ENCODE measurements around the gene IGF2BP3.

IGF2BP3 gene

GRCh38 chr7:23471106-23471859 lies 992 bp upstream of the IGF2BP3 start:
- no peak for DNase-seq

- DNase-seq, result no peak
These were observed 385 bp downstream of the IGF2BP3 start for GRCh38 chr7:23469961-23470250.

- no peak for DNase-seq
These were observed 936 bp downstream of the IGF2BP3 start for GRCh38 chr7:23469150-23469960.

- no peak for DNase-seq
These were observed 1.7 kb downstream of the IGF2BP3 start for GRCh38 chr7:23468526-23469149.

GRCh38 chr7:23467806-23468525 lies 2.3 kb downstream of the IGF2BP3 start:
- no peak for DNase-seq

GRCh38 chr7:23467291-23467805 lies 2.9 kb downstream of the IGF2BP3 start:
- no peak for DNase-seq

- DNase-seq, result no peak
These were observed 7.4 kb downstream of the IGF2BP3 start for GRCh38 chr7:23462846-23463245.

- DNase-seq, result no peak
These were observed 12.2 kb downstream of the IGF2BP3 start for GRCh38 chr7:23458044-23458443.

- no peak for DNase-seq
These were observed 14.2 kb downstream of the IGF2BP3 start for GRCh38 chr7:23456093-23456492.

GRCh38 chr7:23454881-23455526 lies 15.3 kb downstream of the IGF2BP3 start:
- DNase-seq, result no peak

- no peak for DNase-seq
These were observed 19.8 kb downstream of the IGF2BP3 start for GRCh38 chr7:23450518-23450917.

GRCh38 chr7:23449941-23450340 lies 20.4 kb downstream of the IGF2BP3 start:
- no peak for DNase-seq

GRCh38 chr7:23445326-23445725 lies 25.0 kb downstream of the IGF2BP3 start:
- no peak for DNase-seq

GRCh38 chr7:23443974-23444373 lies 26.3 kb downstream of the IGF2BP3 start:
- no peak for DNase-seq

- no peak for DNase-seq
These were observed 32.1 kb downstream of the IGF2BP3 start for GRCh38 chr7:23438171-23438570.

- DNase-seq, result no peak
These were observed 36.0 kb downstream of the IGF2BP3 start for GRCh38 chr7:23434147-23434917.

GRCh38 chr7:23431702-23432199 lies 38.5 kb downstream of the IGF2BP3 start:
- no peak for DNase-seq

GRCh38 chr7:23430893-23431259 lies 39.4 kb downstream of the IGF2BP3 start:
- no peak for DNase-seq

GRCh38 chr7:23426876-23427275 lies 43.4 kb downstream of the IGF2BP3 start:
- no peak for DNase-seq

- no peak for DNase-seq
These were observed 47.4 kb downstream of the IGF2BP3 start for GRCh38 chr7:23422909-23423308.

- DNase-seq, result no peak
These were observed 47.9 kb downstream of the IGF2BP3 start for GRCh38 chr7:23422384-23422783.

- no peak for DNase-seq
These were observed 50.4 kb downstream of the IGF2BP3 start for GRCh38 chr7:23419845-23420244.
